ENCODE results near the gene ADH1B. TPM values are rescaled to one million over a fixed set of nuclear protein-coding genes. Genes with fewer than 3 reads are reported as not detected.

ADH1B gene
- total and polyA plus RNA-seq, 9 of the 15 experiments (the other 6 are each of a cell fraction or from before 2014, with no cell fraction given): 0.71 TPM; not detected in 8

DNA sequence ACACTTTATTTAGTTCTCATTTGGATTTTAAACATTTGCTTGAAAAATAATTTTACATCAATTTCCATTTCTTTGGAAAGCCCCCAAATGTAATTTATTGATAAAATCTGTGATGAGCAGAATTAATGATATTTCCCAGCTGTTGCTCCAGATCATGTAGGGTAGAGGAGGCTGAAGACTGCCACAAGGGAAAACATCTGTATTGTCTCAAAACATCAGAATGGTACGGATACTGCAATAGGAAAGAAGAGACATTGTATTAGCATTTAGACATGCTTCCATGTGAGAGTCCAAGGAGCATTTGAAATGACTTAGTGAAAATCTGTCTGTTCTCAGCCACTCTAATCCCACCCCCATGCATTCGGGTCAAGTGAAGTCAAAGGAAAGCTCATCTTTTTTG, 44.8 kb downstream of the ADH1B start:
- intact Hi-C loops (cut with micrococcal nuclease) (no loop called here), in situ Hi-C loops (cut with MboI) (no loop called here)
- 0% methylated on average over 2 of the region's 2 CpGs for WGBS (ENCODE audit: insufficient coverage, low coverage, missing lambda C conversion rate)
- BruUV-seq (replicated peaks): no TSS peak
- H3K27ac ChIP-seq (ENCODE audit: extremely low read depth, low read depth, low read length): no peak overlapping the region
- no peaks in the 10 kb centered on the region for H3K9me1 ChIP-seq (ENCODE audit: control insufficient read depth, insufficient read depth, low read length)
- no peak overlapping the region for H2AFZ ChIP-seq (ENCODE audit: low read depth, low read length)
- no peaks in the 10 kb centered on the region for H3K36me3 ChIP-seq (ENCODE audit: control insufficient read depth, insufficient read depth, low read length)
- no peaks in the 10 kb centered on the region for H4K20me1 ChIP-seq (replicated peaks; ENCODE audit: control insufficient read depth, insufficient read depth, low read length)
- H3K9me3 ChIP-seq (replicated peaks; ENCODE audit: control insufficient read depth, insufficient read depth, low read depth, low read length): no peaks in the 10 kb centered on the region
- DNase-seq (ENCODE audit: extremely low read depth in 1 of 4, low spot score in 3 of 4) (no peak), ATAC-seq (no peak), FAIRE-seq (no peak)
- H3K79me2 ChIP-seq (ENCODE audit: control insufficient read depth, insufficient read depth, low read length): no peaks in the 10 kb centered on the region
- no peak overlapping the region for H3K9ac ChIP-seq (ENCODE audit: insufficient read depth in 1 of 2, low read depth in 2 of 2, low read length in 2 of 2)
- H3K27me3 ChIP-seq (ENCODE audit: control insufficient read depth in 2 of 2, insufficient read depth in 2 of 2, low read length in 2 of 2): no peaks in the 10 kb centered on the region
- H3K4me1 ChIP-seq (replicated peaks in 1 of 2; ENCODE audit: control insufficient read depth in 2 of 2, insufficient read depth in 2 of 2, low read length in 2 of 2): no peaks in the 10 kb centered on the region
- no peak for TF ChIP-seq ZNF764 (CRISPR knock-in tag; IDR thresholded peaks at IDR 0.05; ENCODE audit: low read depth)
- TF ChIP-seq CREM (IDR thresholded peaks at IDR 0.05; ENCODE audit: low read depth): no peak
- no peak for TF ChIP-seq HDAC1 (IDR thresholded peaks at IDR 0.05)
- no peak for TF ChIP-seq ZNF133 (CRISPR knock-in tag; IDR thresholded peaks at IDR 0.05)
- no peak for TF ChIP-seq ZNF184 (CRISPR knock-in tag; IDR thresholded peaks at IDR 0.05)
- TF ChIP-seq, protein P1, sequence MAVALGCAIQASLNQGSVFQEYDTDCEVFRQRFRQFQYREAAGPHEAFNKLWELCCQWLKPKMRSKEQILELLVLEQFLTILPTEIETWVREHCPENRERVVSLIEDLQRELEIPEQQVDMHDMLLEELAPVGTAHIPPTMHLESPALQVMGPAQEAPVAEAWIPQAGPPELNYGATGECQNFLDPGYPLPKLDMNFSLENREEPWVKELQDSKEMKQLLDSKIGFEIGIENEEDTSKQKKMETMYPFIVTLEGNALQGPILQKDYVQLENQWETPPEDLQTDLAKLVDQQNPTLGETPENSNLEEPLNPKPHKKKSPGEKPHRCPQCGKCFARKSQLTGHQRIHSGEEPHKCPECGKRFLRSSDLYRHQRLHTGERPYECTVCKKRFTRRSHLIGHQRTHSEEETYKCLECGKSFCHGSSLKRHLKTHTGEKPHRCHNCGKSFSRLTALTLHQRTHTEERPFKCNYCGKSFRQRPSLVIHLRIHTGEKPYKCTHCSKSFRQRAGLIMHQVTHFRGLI (CRISPR knock-in tag; IDR thresholded peaks at IDR 0.05): no peak
- TF ChIP-seq RAD21 (CRISPR knock-in tag; conservative IDR thresholded peaks at IDR 0.05 in 1 of 2, IDR thresholded peaks at IDR 0.05 in 1 of 2): no peak
- TF ChIP-seq GABPA (tag; conservative IDR thresholded peaks at IDR 0.05; ENCODE audit: low read depth): no peak
- CTCF ChIA-PET (ENCODE audit: low intra/inter-chr PET ratio): no interaction called here
- no peak overlapping the region for H3K4me3 ChIP-seq
- no peak overlapping the region for H3K4me2 ChIP-seq (ENCODE audit: insufficient read depth, low read length)
- POLR2A ChIA-PET: interaction anchor here (0.7 kb wide), 1 partner anchor 12 kb away, joined by 3 read pairs; no protein-coding TSS in a partner anchor

All from K562 (cell line).